Measurements from ENCODE around the gene COL25A1.

Gene COL25A1

GRCh38 chr4:109302361-109303139 lies at the start of gene COL25A1:
COL25A1 (minus strand) TSS chr4:109302658.
- DNase-seq = no peak

GRCh38 chr4:109350121-109350520 lies 47.7 kb upstream of the COL25A1 start:
- no peak for DNase-seq

GRCh38 chr4:109334129-109335105 lies 32.0 kb upstream of the COL25A1 start:
- no peak for DNase-seq

- peak; percentile 14 for DNase-seq
Measured at GRCh38 chr4:109332926-109333464, 30.5 kb upstream of the COL25A1 start.

GRCh38 chr4:109327641-109328040 lies 25.2 kb upstream of the COL25A1 start:
- no peak for DNase-seq

DNA sequence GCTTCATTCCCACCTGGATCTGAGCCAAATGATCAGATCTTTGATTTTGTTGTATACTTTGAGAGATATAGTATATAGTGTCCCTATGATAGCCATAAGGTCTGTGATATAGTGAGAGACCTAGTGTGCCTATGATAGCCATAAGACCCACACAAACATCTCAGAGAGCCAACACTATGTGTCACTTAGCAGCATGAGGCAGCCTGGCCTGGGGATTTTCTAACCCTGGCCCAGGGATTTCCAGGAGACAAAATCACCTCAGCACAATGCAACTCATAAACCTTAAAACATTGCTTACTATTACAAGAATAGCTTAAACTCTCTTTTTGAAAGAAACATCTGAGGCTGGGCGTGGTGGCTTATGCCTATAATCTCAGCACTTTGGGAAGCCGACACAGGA lies 23.2 kb upstream of the COL25A1 start:
- DNase-seq = no peak

- no peak for DNase-seq
Measured at GRCh38 chr4:109323348-109323747, 20.9 kb upstream of the COL25A1 start.

GRCh38 chr4:109321232-109321631 lies 18.8 kb upstream of the COL25A1 start:
- DNase-seq = no peak

- no peak for DNase-seq
Measured at GRCh38 chr4:109319684-109320083, 17.2 kb upstream of the COL25A1 start.

GRCh38 chr4:109319156-109319555 lies 16.7 kb upstream of the COL25A1 start:
- DNase-seq = no peak

- DNase-seq = no peak
Measured at GRCh38 chr4:109315818-109316217, 13.4 kb upstream of the COL25A1 start.

DNA sequence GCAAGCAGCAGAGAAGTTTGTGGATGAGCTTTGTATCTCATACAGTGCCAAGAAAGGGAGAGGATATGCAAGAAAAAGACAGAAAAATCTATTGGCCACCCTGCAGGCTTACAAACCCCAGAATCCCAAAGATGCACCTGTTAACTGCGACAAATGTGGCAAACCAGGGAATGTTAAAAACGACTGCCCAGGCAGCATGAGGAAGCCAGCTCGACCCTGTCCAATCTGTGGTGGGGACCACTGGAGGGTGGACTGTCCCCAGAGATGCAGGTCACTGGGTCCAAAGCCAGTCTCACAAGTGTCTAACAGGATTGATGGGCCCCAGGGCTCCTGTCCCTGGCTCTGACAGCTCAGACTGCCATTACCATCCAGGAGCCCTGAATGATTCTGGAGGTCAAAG lies 12.9 kb upstream of the COL25A1 start:
- DNase-seq = no peak

DNA sequence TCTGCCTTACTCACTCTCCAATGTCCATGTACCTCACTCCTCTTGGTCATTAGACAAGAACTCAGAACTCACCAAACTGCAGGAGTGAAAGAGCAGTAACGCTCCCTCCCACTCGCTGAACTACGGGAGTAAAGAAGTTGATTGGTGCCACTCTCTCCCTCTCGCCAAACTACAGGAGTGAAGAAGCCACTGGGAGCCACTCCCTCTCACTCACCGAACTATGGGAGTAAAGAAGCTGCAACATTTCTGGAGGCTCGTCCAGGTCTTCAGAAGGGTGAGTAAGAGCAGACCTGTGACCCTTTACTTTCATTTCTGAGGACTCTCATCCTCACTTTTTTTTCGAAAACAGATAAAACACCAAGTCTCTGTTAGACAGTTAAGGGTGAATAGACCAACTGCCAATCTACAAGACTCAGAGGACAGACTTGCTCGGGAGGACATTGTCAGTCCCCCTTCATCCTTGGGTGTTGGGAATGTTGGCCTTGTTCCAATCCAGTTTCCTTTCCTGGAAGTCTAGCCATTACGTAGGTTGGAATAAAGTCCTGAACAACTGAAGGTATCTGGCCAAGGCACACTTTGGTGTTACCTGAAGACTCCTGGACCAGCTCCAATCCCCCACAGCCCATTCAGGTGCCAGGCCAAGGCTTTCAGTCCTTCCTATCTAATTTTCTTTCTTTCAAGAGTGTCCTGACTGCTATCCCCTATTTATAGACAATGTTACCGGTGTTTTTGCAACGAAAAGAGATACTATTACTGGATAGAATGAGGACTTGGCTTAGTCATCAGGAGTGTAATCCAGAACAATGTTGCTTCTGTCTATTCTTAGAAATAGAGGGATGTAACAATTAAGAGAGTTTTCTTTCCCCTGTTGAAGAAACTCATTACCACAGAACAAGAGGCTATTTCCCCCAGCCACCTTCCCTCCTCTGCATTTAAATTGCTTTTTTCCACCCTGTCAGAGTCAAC lies 11.0 kb upstream of the COL25A1 start:
- DNase-seq = no peak

DNA sequence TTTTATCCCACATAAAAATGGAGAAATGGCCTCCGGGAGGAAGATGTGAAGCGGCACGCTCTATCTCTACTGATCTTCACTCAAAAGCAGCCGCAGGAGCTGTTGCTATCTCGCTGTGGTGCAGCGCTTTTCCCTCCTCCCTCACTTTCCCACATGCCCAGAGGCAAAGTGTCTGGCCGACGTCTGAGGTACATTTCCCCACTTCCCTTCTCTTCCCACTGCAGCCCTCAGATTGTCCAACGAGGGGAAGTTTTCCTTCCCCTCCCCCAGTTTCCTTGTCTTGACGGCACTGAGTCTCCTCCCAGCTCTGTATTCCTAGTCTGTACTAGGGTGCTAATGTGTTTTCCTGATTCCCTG lies 660 bp upstream of the COL25A1 start:
- DNase-seq = no peak

- no peak for DNase-seq
Measured at GRCh38 chr4:109301651-109302360, 652 bp downstream of the COL25A1 start.

DNA sequence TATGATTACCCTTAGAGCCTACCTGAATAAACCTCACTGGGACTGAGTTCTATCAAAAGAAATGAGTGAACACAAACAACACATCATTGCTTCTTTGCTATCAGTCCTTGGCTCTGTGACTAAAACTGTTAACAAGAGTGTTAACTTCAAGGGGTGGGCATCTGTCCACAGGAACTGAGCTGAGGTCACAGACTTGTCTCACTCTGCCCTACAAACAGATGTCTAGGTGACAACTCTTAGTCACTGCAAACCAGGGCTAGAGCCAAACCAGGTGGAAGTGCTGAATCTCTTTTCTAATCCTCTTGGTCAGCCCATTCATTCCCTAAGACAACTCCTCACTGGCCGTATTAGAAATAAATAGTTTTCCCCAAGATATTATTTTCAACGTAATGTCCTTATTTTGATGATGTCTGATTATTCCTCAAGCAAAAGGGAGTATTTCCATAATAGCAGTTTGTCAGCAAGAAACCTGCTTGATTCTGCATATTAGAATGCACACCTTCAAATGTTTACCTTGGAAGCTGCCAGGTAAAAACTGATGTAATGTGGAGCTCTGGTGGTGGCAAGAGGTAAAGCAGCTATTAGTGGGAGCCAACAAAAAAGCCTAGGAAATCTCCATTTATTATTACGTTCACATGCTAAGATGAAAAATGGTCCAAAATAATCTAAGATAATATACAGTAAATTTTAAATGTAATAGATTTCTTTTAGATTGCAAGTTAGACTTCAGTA lies 4.0 kb downstream of the COL25A1 start:
- DNase-seq = no peak

DNA sequence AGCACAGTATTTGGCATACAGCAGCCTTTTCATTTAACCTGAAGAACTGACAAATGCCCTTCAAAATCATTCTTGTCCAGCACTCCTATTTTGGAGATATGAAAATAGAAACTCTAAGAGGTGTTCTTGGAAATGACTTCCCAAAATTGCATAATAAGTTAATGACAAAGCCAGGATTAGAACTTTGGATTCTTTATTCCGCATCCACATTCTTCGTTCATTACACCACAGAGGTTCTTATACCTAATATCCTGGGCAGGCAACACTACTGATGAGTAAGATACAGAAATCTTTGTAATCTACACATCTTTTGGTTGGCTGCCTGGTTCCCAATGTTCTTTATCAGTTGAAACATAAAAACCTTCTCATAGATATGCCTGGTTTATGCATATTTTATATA lies 5.9 kb downstream of the COL25A1 start:
- DNase-seq = no peak

- no peak for DNase-seq
Measured at GRCh38 chr4:109295081-109295480, 7.4 kb downstream of the COL25A1 start.

DNA sequence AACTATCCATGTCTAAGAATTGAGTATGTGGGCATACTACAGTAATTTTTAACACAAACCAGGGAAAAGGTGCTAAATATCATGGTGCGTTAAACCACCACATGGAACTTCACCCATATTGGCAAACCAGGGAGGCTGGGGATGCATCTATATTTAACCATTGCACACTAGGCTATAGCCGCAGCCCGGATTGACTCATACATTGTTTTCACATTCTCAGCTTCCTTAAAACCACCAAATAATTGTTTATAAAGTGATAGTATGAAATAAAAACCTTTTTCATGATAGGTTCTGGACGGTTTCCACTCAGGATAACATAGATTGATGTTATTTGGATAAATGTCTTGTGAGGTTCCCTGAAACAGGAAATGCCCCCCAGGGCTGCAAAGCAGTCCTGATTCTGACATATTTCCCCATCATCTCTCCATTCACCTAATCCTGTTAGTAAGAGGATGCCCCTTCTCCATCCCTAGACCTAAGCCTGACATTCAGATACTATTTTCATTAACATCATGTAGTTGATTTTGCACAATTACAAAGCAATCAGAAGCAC lies 7.9 kb downstream of the COL25A1 start:
- no peak for DNase-seq

DNA sequence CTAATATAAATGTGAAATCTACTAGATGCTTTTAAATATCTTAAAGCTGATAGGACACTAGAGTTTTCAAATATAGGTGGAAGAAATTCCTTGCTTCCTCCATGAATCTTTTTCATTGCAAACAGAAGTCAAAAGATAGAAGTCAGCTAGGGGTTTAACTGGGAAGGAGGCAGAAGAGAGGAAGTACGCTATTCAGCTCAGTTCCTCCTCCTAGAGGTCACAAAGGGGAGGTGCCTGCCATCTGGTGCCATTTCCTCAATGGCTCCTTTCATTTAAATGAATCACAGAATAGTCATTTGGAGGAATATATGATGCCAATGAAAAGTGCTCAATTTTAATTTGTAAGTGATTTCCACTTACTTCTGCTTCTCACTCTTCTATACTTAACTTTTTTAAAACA lies 8.5 kb downstream of the COL25A1 start:
- DNase-seq = peak; percentile 41
